Measurements from ENCODE around the gene SH2D2A. TPM values are rescaled to one million over a fixed set of nuclear protein-coding genes. Genes with fewer than 3 reads are reported as not detected.
A peak's percentile ranks its signal among the peaks of the same experiment; 100 is the strongest.

SH2D2A gene
- total RNA-seq, 1 donor from 2014 or later = 286 TPM

- Mint-ChIP-seq H3K27ac (peak overlapping the region; percentile 100), H3K9me3 (no peaks in the 10 kb centered on the region), H3K4me1 (ENCODE audit: low read depth) (peaks cover 75% of the 10 kb centered on the region), H3K36me3 (ENCODE audit: low read depth) (peaks cover 64% of the 10 kb centered on the region), H3K4me3 (peak overlapping the region; percentile 85), H3K27me3 (ENCODE audit: insufficient read depth) (no peaks in the 10 kb centered on the region)
- intact Hi-C loops (cut with micrococcal nuclease) = loop anchor here (1.0 to 10.0 kb wide), 5 partner anchors 8 to 321 kb away; partner anchors contain the start of genes ETV3 and LRRC71
- DNase-seq (ENCODE audit: low spot score) = peak; percentile 68
Measured at GRCh38 chr1:156813750-156814570, 2.7 kb downstream of the SH2D2A start.

DNA sequence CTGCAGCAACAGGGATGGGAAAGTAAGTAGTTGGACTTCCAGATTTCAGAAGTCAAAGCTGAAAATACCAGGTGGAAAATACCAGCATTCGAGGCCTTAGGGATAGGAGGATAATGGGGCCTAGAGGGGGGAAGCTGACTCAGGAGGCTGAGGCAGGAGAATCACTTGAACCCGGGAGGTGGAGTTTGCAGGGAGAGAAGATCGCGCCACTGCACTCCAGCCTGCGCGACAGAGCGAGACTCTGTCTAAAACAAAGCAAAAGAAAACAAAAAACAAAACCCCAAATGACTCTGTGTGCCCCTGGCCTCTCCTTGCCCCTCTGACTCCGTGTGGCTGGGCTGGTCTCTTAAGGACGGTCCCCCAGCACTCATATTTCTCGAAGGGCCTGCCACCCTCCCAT lies 3.4 kb downstream of the SH2D2A start:
- Mint-ChIP-seq H3K4me3 (peak overlapping the region; percentile 85), H3K27me3 (ENCODE audit: insufficient read depth) (no peaks in the 10 kb centered on the region), H3K4me1 (ENCODE audit: low read depth) (peaks cover 76% of the 10 kb centered on the region), H3K36me3 (ENCODE audit: low read depth) (peaks cover 69% of the 10 kb centered on the region), H3K27ac (peak overlapping the region; percentile 100), H3K9me3 (no peaks in the 10 kb centered on the region)
- DNase-seq (ENCODE audit: low spot score) = no peak
- intact Hi-C loops (cut with micrococcal nuclease) = loop anchor here (5.0 to 10.0 kb wide), 3 partner anchors 34 to 322 kb away; partner anchors contain the start of genes ETV3 and LRRC71

GRCh38 chr1:156812293-156812990 lies 4.2 kb downstream of the SH2D2A start:
- Mint-ChIP-seq H3K9me3 (no peaks in the 10 kb centered on the region), H3K36me3 (ENCODE audit: low read depth) (peaks cover 76% of the 10 kb centered on the region), H3K4me1 (ENCODE audit: low read depth) (peaks cover 79% of the 10 kb centered on the region), H3K27ac (peak overlapping the region; percentile 100), H3K27me3 (ENCODE audit: insufficient read depth) (no peaks in the 10 kb centered on the region), H3K4me3 (peak overlapping the region; percentile 85)
- intact Hi-C loops (cut with micrococcal nuclease) = loop anchor here (5.0 to 10.0 kb wide), 3 partner anchors 35 to 322 kb away; partner anchors contain the start of genes ETV3 and LRRC71
- DNase-seq (ENCODE audit: low spot score) = no peak

DNA sequence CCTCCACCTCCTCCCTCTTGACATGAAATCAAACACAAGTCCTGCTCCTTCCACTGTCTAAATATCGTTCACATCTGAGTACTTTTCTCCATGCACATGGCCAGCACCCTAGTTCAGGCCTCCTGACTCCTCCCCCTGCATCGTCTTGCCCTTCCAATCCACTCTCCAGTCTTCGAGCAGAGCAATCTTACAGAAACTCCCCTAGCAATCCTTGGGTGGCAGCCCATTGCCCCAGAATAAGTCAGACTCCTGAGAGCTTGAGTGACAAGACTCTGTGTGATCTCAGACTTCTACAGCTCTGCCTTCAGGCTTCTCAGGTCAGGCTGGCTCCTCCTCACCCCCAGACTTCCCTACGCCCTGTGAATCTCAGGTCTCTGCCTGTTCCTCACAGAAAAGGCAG lies 5.5 kb downstream of the SH2D2A start:
- intact Hi-C loops (cut with micrococcal nuclease) = loop anchor here (5.0 to 10.0 kb wide), 3 partner anchors 36 to 324 kb away; partner anchors contain the start of genes ETV3 and LRRC71
- Mint-ChIP-seq H3K9me3 (no peaks in the 10 kb centered on the region), H3K27ac (peak overlapping the region; percentile 100), H3K27me3 (ENCODE audit: insufficient read depth) (no peaks in the 10 kb centered on the region), H3K4me1 (ENCODE audit: low read depth) (peaks cover 82% of the 10 kb centered on the region), H3K4me3 (peak overlapping the region; percentile 85), H3K36me3 (ENCODE audit: low read depth) (peaks cover 83% of the 10 kb centered on the region)
- DNase-seq (ENCODE audit: low spot score) = no peak

DNA sequence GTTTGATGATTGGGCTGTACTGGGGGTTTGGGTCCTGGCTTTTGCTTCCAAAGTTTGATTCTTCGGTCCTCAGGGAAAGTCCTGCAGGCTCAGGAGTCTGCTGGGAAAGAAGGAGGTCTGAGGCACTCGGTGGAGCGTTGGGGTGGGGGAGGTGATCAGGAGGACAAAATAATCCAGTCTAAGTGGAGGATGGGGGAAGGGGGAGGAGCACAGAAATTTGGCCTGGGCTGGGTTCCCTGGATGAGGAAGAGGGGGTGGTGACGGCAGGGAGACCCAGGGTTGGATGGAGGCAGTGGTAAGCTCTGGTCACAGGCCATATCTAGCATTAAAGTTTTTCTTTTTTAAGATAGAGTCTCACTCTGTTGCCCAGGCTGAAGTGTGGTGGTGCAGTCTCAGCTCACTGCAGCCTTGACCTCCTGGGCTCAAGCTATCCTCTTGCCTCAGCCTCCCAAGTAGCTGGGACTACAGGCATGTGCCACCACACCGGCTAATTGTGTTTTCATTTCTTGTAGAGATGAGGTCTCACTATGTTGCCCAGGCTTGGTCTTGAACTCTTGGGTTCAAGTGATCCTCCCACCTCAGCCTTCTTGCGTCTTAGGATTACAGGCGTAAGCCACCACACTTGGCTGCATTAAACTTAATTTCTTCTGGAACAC lies 6.8 kb downstream of the SH2D2A start:
- Mint-ChIP-seq H3K4me1 (ENCODE audit: low read depth) (peaks cover 83% of the 10 kb centered on the region), H3K27me3 (ENCODE audit: insufficient read depth) (no peaks in the 10 kb centered on the region), H3K9me3 (no peaks in the 10 kb centered on the region), H3K36me3 (ENCODE audit: low read depth) (peaks cover 79% of the 10 kb centered on the region), H3K4me3 (peak overlapping the region; percentile 35), H3K27ac (peak overlapping the region; percentile 28)
- DNase-seq (ENCODE audit: low spot score) = no peak
- intact Hi-C loops (cut with micrococcal nuclease) = loop anchor here (5.0 to 10.0 kb wide), 3 partner anchors 37 to 325 kb away; partner anchors contain the start of genes ETV3 and LRRC71

- Mint-ChIP-seq H3K27ac (peak overlapping the region; percentile 80), H3K9me3 (no peaks in the 10 kb centered on the region), H3K4me3 (peak overlapping the region; percentile 79), H3K27me3 (ENCODE audit: insufficient read depth) (no peaks in the 10 kb centered on the region), H3K36me3 (ENCODE audit: low read depth) (peaks cover 76% of the 10 kb centered on the region), H3K4me1 (ENCODE audit: low read depth) (peaks cover 81% of the 10 kb centered on the region)
- no peak for DNase-seq (ENCODE audit: low spot score)
- intact Hi-C loops (cut with micrococcal nuclease) = no loop called here
Measured at GRCh38 chr1:156809281-156809680, 7.4 kb downstream of the SH2D2A start.

- no peak for DNase-seq (ENCODE audit: low spot score)
- intact Hi-C loops (cut with micrococcal nuclease) = no loop called here
- Mint-ChIP-seq H3K36me3 (ENCODE audit: low read depth) (peaks cover 73% of the 10 kb centered on the region), H3K27me3 (ENCODE audit: insufficient read depth) (no peaks in the 10 kb centered on the region), H3K9me3 (no peaks in the 10 kb centered on the region), H3K4me3 (peak overlapping the region; percentile 79), H3K27ac (peak overlapping the region; percentile 87), H3K4me1 (ENCODE audit: low read depth) (peaks cover 85% of the 10 kb centered on the region)
Measured at GRCh38 chr1:156808186-156809030, 8.2 kb downstream of the SH2D2A start.

DNA sequence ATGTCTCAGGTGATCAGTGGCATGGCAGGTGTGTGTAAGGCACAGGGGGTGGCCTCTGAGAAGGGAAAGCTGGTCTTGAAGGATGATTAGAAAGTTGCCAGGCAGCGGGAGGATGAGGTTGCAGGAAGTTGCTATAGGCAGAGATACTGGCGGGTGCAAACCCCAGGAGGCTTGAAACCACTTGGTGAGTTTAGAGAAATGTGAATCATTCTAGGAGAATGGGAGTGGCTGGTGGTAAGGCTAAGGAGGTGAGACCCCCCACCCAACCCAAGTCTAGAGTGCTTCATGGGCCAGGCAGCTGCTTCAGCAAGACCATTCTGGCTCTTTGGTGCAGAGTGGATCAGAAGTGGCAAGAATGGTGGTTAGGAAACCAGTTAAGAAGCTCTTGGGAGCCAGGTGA lies 9.0 kb downstream of the SH2D2A start:
- intact Hi-C loops (cut with micrococcal nuclease) = no loop called here
- H3K4me3 Mint-ChIP-seq = peak overlapping the region; percentile 79
- H3K36me3 Mint-ChIP-seq (ENCODE audit: low read depth) = peaks cover 66% of the 10 kb centered on the region
- no peaks in the 10 kb centered on the region for H3K9me3 Mint-ChIP-seq
- H3K27ac Mint-ChIP-seq = peak overlapping the region; percentile 87
- H3K4me1 Mint-ChIP-seq (ENCODE audit: low read depth) = peaks cover 84% of the 10 kb centered on the region
- no peaks in the 10 kb centered on the region for H3K27me3 Mint-ChIP-seq (ENCODE audit: insufficient read depth)
- DNase-seq (ENCODE audit: low spot score) = peak; percentile 51

DNA sequence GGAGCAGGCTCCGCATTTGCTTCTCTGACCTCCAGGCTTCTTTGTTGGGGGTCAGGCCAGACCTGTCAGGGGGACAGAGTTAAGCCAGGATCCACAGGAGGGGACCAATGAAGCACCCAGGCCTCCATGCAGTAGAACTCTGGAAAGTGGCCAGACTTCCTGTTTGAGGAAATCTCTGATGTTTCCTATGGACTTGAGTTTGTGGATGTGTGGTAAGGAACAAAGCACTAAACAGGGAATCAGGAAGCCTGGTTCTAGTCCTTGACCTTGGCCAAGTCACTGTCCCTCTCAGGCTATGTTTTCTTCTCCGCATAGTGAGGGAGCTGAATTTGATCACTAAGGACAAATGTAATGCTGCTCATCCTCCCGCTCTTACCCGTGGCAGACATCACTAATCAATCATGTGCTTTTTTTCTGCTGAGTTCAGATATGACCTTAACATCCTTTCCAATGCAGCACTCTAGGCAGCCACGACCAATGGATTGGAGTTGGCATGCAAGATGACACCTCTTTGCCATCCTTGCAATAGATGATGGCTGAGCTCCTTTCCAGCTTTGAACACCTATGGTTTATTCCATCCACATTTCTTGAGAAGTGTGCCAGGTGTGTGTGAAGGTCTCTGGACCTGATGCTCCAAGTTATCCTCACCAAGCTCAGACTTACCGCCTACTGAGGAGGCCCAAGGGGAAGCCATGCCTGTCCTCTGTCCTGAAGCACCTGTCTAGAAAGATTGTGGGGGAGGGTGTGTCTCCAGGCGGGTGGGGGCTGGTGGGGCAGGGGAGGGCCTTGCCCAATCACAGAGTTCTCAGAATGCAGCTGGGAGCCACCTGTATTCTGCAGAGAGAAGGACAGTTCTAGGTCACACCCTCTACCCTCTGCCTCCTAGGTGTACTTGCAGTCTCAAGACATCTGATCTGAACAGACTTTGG lies 9.9 kb downstream of the SH2D2A start:
- intact Hi-C loops (cut with micrococcal nuclease) = no loop called here
- no peaks in the 10 kb centered on the region for H3K27me3 Mint-ChIP-seq (ENCODE audit: insufficient read depth)
- H3K27ac Mint-ChIP-seq = peak overlapping the region; percentile 87
- H3K4me3 Mint-ChIP-seq = peak overlapping the region; percentile 79
- DNase-seq (ENCODE audit: low spot score) = no peak
- peaks cover 84% of the 10 kb centered on the region for H3K4me1 Mint-ChIP-seq (ENCODE audit: low read depth)
- peaks cover 63% of the 10 kb centered on the region for H3K36me3 Mint-ChIP-seq (ENCODE audit: low read depth)
- no peaks in the 10 kb centered on the region for H3K9me3 Mint-ChIP-seq

DNA sequence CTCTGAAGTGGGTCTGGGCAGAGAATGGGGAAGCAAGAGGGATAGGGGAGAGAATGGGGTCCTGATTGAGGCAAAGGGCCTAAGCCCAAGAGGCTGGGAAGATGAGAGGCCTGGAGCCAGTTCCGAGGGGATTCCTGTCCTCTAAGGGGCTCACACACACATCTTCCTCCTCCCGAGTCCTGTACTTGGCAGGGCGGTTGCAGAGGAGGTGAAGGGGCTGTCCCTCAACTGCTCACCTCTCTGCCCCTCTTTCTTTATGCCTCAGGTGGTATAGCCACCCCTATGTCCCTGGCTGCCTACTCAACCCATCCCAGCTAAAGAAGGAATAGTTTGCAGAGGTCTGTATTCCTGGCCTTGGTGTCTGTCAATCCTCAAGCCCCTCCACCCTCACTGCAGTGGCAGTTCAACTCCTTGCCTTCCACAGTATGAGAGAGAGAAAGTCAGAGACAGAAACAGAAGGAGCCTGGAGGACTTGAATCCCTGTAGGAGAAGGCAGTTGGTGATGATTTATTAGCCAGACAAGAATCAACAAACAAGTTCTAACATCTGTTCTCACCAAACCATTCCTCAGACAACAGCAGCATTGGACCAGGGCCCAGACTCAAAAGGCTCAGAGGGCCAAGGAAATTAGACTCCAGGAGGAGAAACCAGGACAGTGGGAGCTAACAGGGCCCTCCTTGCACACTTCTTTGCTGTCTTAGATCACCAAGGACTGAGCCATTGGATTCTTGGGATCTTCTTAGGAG lies 10.7 kb downstream of the SH2D2A start:
- Mint-ChIP-seq H3K27ac (peak overlapping the region; percentile 72), H3K4me3 (no peak overlapping the region), H3K9me3 (no peaks in the 10 kb centered on the region), H3K4me1 (ENCODE audit: low read depth) (peaks cover 84% of the 10 kb centered on the region), H3K36me3 (ENCODE audit: low read depth) (peaks cover 56% of the 10 kb centered on the region), H3K27me3 (ENCODE audit: insufficient read depth) (no peaks in the 10 kb centered on the region)
- DNase-seq (ENCODE audit: low spot score) = no peak
- intact Hi-C loops (cut with micrococcal nuclease) = no loop called here

Measured in activated T-helper 1 cell treated with anti-CD3 and anti-CD28 coated beads, Interleukin-12 subunit alpha, Interleukin-12 subunit beta, Interleukin-2, Interleukin-4 antibody, amounts not matched to agents 30 ng/mL and 10 ng/mL and 1 ng/mL, durations not matched to agents 14 hours and 24 hours and 36 hours (primary cell).